Iris pigment epithelial cell (primary cell): Measurements from ENCODE around the gene PLCE1.

ENCODE experiments used
- DNase-seq: peaks from one replicate; pipeline ENCODE4 v3.0.0-alpha.2; 2011; ENCODE audit warnings: low read depth

PLCE1 gene

GRCh38 chr10:93994438-93994801 is 689 bp downstream of the PLCE1 start:
- DNase-seq = no peak

- no peak for DNase-seq
Observed at GRCh38 chr10:93995182-93995581, 1.5 kb downstream of the PLCE1 start.

GRCh38 chr10:93995598-93996271 is 2.0 kb downstream of the PLCE1 start:
- peak; percentile 46 for DNase-seq

GRCh38 chr10:93996551-93996950 is 2.8 kb downstream of the PLCE1 start:
- DNase-seq = no peak

DNA sequence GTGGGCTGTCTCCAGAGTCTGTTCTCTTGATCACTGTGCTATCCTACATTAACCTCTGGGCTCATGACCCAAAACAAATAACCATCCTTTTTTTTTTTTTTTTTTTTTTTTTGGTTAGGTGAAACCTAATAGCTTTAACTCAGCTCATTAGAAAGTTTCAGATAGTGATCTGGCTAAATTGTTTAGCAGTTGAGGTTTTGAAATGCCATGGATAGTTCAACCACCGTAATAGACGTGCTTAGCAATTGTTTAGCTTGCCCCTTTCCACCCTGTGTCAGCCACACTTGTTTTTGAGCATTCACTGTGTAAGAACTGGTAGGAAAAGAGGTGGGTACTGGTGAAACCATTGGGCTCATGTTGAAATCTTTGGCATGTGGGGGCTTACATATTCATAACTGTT is 3.8 kb downstream of the PLCE1 start:
- DNase-seq = no peak

GRCh38 chr10:93999401-93999851 is 5.7 kb downstream of the PLCE1 start:
- peak; percentile 40 for DNase-seq

DNA sequence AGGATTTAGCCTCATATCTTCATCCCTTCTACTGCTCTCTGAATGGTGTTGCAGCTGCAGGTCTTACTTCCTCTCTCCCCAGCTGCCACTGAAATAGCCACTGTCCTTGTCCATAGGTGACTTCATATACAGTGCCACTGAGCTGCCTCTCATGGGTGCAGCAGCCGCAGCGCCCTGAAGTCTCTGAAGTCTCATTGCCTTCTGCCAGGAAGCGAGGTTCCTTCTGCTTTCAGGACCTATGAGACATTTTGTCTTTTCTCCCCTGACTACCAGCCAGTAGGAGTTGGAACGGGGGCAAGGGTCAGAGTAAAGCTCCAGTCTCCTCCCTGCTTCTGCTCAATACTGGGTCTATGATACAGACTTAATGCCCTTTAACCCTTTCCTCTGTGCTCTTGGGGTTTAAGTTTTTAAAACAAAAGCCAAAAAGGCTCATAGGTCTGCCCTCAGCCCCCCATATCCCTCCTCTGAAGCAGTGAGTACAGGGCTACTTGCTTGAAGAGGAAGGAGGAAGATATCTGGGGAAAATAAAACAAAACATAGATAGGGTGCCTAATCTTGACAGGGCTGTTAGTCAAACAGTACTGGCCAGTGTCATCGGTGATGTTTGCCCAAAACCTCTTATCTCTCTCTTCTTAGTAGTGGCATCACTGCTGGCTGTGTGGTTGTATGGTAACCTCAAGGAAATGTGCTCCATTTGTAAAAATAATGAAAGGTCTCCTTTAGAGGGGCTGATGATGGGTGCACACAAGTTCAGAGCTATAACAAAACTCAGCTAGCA is 7.1 kb downstream of the PLCE1 start:
- DNase-seq = no peak

- DNase-seq = no peak
Observed at GRCh38 chr10:94001416-94001810, 7.7 kb downstream of the PLCE1 start.

DNA sequence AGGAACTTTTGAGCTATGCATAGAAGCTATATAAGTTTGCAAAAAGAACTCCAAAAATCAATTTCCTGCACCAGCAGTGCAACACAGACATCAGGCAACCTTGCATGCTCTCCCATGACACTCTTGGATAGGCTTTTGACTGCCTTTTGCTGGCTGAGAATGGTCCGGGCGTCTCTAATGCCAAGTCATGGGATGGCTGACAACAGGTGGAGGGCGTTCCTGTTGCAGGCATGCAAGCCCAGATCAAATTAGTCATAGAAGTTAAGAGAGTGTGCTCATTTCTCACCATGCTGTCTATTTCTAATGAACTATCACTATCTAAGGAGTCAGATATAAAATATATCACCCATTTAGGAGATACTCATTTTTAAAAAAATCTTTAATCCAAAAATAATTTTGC is 8.4 kb downstream of the PLCE1 start:
- DNase-seq = no peak

- no peak for DNase-seq
Observed at GRCh38 chr10:94003488-94003887, 9.8 kb downstream of the PLCE1 start.

DNA sequence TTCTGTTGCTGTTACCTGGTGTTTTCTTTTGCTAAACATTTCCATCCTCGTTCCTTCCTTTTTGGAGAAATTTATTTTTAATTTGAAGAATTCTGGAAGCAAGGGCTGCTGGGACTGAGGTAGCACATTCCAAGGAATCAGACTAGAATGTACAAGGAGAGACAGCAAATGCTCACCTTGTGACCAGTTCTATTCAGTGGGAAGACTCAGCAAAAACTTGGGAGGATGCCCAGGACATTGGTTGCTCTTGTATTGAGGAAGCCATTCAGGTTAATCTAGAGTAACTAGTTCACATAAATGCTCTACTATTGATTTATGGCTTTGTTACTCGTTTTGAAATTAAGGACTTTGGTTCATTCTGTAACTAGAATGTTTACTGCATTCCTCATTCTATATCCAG is 11.3 kb downstream of the PLCE1 start:
- peak; percentile 42 for DNase-seq

DNA sequence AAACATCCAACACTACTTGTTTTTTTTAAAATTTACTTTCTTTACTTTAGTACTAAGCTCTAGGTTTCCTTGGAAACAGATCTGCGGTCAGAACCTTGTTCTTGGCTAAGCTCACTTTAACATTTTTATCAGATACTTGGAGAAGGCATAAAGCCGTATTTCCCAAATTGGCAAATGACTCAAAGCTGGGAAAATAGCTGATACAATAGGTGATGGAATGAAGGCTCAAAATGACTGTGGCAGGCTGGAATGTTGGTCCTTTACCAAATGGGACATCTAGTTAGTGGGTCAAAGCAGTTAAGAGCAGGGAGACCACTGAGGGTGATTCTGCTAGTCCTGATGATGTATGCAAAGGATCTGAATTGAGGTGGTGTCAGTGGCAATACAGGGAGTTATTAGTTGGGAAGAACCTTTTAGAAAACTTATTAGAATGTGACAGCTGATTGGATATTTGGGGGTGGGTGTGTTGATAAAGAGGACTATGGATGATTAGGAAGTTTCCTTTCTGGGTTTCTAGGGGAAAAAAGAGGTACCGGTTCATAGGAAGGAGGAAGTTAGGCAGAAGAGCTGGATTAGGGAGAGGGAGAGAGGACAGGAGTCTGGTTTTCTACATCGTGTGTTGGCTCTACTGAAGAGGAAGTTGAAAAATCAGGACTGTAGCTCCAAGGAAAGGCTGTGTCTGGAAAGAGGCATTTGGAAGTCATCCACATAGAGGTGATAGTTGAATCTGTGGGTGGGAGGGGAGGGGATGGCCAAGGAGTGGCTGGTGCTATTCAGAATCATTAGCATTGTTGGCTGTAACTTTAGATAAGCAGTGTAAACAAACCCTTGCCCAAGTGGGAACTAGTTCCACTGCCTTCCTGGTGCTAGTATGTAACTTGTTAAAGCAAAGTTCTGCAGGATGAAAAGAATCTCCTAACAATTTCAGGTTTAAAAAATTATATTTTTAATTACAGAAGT is 13.1 kb downstream of the PLCE1 start:
- DNase-seq = peak; percentile 77

GRCh38 chr10:94008526-94008925 is 14.8 kb downstream of the PLCE1 start:
- DNase-seq = no peak

GRCh38 chr10:94010116-94010515 is 16.4 kb downstream of the PLCE1 start:
- DNase-seq = no peak

- no peak for DNase-seq
Observed at GRCh38 chr10:94010886-94011285, 17.2 kb downstream of the PLCE1 start.

GRCh38 chr10:94011296-94011695 is 17.6 kb downstream of the PLCE1 start:
- DNase-seq = no peak

- no peak for DNase-seq
Observed at GRCh38 chr10:94012834-94013233, 19.1 kb downstream of the PLCE1 start.

- no peak for DNase-seq
Observed at GRCh38 chr10:94013331-94013760, 19.6 kb downstream of the PLCE1 start.

- no peak for DNase-seq
Observed at GRCh38 chr10:94014304-94014703, 20.6 kb downstream of the PLCE1 start.

- peak; percentile 23 for DNase-seq
Observed at GRCh38 chr10:94016727-94017714, 23.3 kb downstream of the PLCE1 start.

- no peak for DNase-seq
Observed at GRCh38 chr10:94018107-94018506, 24.4 kb downstream of the PLCE1 start.
